Stimulated activated CD8-positive, alpha-beta memory T cell treated with anti-CD3 and anti-CD28 coated beads, Interleukin-4, amount 100 ng/mL, for 24 hours (primary cell): ENCODE results near the gene TTC28.
"Not testable (repeated sequence)": the region's sequence is repeated elsewhere in the genome, so short reads cannot be mapped to it uniquely, and the experiment has no call there.

Experiments used
- DNase-seq: peaks from one replicate; pipeline ENCODE4 v3.0.0-alpha.2; 2020; ENCODE audit warnings: low read depth

TTC28 gene

GRCh38 chr22:28560046-28560742 is 119.4 kb downstream of the TTC28 start:
- DNase-seq = no peak

DNA sequence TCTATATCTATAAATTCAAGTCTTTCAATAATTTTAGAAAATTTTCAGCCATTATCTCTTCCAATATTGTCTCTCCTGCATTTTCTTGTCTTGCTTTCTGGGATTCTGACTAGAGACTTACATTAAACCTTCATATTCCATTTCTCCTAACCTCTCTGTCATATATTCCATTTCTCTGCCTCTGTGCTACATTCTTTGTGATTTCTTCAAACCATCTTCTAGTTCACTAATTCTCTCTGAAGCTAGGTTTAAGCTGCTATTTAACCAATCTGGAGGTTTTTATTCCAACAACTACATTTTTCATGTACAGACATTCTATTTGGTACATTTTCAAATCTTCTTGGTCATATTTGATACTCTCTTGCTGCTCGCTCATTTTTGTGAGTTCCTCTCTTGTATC is 122.5 kb downstream of the TTC28 start:
- no peak for DNase-seq

DNA sequence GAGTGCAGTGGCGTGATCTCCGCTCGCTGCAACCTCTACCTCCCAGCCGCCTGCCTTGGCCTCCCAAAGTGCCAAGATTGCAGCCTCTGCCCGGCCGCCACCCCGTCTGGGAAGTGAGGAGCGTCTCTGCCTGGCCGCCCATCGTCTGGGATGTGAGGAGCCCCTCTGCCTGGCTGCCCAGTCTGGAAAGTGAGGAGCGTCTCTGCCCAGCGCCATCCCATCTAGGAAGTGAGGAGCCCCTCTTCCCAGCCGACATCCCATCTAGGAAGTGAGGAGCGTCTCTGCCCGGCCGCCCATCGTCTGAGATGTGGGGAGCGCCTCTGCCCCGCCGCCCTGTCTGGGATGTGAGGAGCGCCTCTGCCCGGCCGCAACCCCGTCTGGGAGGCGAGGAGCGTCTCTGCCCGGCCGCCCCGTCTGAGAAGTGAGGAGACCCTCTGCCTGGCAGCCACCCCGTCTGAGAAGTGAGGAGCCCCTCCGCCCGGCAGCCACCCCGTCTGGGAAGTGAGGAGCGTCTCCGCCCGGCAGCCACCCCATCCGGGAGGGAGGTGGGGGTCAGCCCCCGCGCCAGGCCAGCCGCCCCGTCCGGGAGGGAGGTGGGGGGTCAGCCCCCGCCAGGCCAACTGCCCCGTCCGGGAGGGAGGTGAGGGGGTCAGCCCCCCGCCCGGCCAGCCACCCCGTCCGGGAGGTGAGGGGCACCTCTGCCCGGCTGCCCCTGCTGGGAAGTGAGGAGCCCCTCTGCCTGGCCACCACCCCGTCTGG is 126.4 kb downstream of the TTC28 start:
- not testable (repeated sequence) for DNase-seq

GRCh38 chr22:28548406-28548805 is 131.2 kb downstream of the TTC28 start:
- DNase-seq = no peak

GRCh38 chr22:28547132-28547842 is 132.4 kb downstream of the TTC28 start:
- no peak for DNase-seq

DNA sequence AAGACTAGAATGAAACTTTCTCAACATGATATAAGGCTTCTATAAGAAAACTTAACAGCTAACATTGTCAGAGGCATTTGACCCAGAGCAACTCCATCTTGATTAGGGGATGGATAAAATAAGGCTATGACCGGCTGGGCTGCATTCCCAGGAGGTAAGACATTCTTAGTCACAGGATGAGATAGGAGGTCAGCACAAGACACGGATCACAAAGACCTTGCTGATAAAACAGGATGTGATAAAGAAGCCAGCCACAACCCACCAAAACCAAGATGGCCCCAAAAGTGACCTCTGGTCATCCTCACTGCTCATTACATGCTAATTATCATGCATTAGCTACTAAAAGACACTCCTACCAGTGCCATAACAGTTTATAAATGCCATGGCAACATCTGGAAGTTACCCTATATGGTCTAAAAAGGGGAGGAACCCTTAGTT is 135.2 kb downstream of the TTC28 start:
- DNase-seq = no peak

- DNase-seq = no peak
Measured at GRCh38 chr22:28542980-28543621, 136.5 kb downstream of the TTC28 start.

- DNase-seq = no peak
Measured at GRCh38 chr22:28541137-28541536, 138.5 kb downstream of the TTC28 start.

DNA sequence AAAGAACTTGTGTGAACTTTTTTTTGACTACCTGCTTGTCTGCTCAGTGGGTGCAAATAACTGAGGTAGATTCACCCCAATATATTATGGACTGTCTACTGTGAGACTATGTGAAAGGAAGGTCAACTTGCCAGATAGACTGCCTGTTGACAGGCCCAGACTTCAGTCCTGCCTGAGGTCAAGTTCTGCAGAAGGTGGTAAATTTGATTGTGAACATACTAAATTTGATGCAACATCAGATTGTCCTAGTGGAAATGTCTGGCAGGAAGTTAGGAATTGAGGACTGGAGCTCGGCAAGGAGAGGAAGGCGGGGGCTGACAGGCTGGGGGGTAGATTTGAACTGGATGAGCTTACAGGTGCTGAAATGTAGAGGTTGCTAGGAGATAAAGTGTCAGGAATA is 140.7 kb downstream of the TTC28 start:
- DNase-seq = no peak

DNA sequence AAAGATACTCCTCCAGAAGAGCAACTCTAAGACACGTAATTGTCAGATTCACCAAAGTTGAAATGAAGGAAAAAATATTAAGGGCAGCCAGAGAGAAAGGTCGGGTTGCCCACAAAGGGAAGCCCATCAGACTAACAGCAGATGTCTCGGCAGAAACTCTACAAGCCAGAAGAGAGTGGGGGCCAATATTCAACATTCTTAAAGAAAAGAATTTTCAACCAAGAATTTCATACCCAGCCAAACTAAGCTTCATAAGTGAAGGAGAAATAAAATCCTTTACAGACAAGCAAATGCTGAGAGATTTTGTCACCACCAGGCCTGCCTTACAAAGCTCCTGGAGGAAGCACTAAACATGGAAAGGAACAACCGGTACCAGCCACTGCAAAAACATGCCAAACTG is 149.1 kb downstream of the TTC28 start:
- DNase-seq = not testable (repeated sequence)

- not testable (repeated sequence) for DNase-seq
Measured at GRCh38 chr22:28529144-28529543, 150.5 kb downstream of the TTC28 start.

DNA sequence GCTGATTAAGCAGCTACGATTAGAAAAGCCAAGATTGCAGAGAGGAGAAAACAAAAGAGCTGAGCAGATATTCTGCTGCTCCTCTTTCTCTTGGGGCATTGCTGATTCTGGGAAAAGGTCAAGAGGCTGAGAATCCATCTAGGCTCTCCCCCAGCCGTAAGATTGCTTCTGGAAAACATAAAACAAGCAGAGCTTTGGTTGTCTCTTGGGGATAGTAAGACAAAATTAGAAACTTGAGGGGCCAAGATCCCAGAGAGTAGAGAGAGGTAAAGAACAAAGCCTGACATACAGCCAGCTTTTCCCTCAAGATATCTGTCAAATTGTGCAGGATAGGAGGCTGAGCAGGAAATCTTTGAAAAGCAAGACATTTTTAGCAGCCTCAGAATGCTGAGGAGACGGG is 158.2 kb downstream of the TTC28 start:
- DNase-seq = no peak

- DNase-seq = no peak
Measured at GRCh38 chr22:28514321-28514821, 165.3 kb downstream of the TTC28 start.

GRCh38 chr22:28512387-28512786 is 167.3 kb downstream of the TTC28 start:
- DNase-seq = not testable (repeated sequence)

GRCh38 chr22:28507896-28508295 is 171.7 kb downstream of the TTC28 start:
- no peak for DNase-seq

GRCh38 chr22:28506150-28506535 is 173.5 kb downstream of the TTC28 start:
- no peak for DNase-seq

- DNase-seq = no peak
Measured at GRCh38 chr22:28505416-28506149, 174.1 kb downstream of the TTC28 start.

DNA sequence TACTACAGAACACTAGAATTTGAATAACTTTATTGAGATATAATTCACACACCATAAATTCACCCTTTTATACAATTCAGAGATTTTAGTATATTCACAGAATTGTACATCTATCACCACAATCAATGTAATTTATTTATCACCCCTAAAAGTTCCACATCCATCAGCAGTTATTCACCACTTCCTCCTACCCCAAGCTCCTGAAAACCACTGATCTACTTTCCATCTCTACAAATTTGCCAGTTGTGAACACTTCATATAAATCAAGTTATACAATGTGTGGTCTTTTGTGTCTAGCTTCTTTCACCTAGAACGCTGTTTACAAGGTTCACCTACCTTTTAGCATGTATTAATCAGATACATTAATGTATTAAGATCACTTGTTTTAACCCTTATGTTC is 179.6 kb downstream of the TTC28 start:
- DNase-seq = no peak

GRCh38 chr22:28498044-28498443 is 181.6 kb downstream of the TTC28 start:
- DNase-seq = no peak

DNA sequence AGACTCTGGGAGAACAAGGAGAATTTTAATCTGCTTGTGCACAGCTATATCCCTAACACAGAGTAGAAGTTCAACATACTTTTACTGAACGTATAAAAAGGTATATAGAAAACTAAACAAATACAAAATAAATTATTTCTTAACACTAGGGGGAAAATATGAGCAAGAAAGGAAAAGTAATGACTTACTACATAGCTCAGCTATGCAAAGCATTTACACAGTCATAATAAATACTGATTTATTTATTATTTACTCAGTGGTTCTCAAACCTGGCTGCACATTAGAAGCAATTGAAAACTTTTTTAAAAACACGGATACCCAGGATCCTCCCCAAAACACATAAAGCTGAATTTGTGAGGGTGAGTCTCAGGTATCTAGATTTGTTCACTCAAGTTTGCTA is 182.5 kb downstream of the TTC28 start:
- no peak for DNase-seq

DNA sequence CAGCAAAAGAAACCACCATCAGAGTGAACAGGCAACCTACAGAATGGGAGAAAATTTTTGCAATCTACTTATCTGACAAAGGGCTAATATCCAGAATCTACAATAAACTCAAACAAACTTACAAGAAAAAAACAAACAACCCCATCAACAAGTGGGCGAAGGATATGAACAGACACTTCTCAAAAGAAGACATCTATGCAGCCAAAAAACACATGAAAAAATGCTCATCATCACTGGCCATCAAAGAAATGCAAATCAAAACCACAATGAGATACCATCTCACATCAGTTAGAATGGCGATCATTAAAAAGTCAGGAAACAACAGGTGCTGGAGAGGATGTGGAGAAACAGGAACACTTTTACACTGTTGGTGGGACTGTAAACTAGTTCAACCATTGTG is 188.4 kb downstream of the TTC28 start:
- DNase-seq = not testable (repeated sequence)

DNA sequence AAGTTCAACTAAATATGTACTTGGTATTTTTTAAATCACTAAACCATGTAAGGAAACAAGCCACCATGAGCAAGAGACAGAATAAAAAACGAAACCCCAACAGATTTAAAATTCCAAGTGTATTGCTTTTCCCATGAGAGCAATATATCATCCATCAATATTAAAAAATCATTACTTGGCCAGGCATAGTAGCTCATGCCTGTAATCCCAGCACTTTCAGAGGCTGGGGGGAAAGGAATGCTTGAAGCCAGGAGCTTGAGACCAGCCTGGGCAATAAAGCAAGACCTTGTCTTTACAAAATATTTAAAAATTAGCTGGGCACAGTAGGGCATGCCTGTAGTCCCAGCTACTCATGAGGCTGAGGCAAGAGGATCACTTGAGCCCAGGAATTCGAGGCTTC is 190.8 kb downstream of the TTC28 start:
- no peak for DNase-seq
